Kidney epithelial cell (primary cell): ENCODE measurements around the gene SOX6. TPM values are rescaled to one million over a fixed set of nuclear protein-coding genes. Genes with fewer than 3 reads are reported as not detected.

Experiments used
- DNase-seq: peaks from one replicate; pipeline ENCODE4 v3.0.0-alpha.2; 2010; ENCODE audit warnings: low read depth
- H3K27me3 ChIP-seq: 2 replicates; pipeline ENCODE4 v1.6.0; 2011; ENCODE audit warnings: low read length; ENCODE audit not compliant: control insufficient read depth, insufficient read depth
- H3K36me3 ChIP-seq: 2 replicates; pipeline ENCODE4 v1.5.1; 2011; ENCODE audit warnings: low read length; ENCODE audit not compliant: control insufficient read depth, insufficient read depth
- H3K4me3 ChIP-seq: 2 replicates; pipeline ENCODE4 v1.5.1; 2011; ENCODE audit warnings: low read depth, mild to moderate bottlenecking, control low read depth, low read length
- CTCF ChIP-seq: IDR thresholded peaks from 2 replicates; pipeline ENCODE4 v1.5.1; 2011; ENCODE audit warnings: mild to moderate bottlenecking, moderate library complexity, low read length, control low read depth, inconsistent platforms; ENCODE audit not compliant: insufficient read depth, poor library complexity, severe bottlenecking
- total RNA-seq: library from RNA; depleted of rRNA; stranded (reverse); fragments of >200 nt; gene quantifications from 2 replicates; pipeline ENCODE4 v1.2.3, GENCODE V29; 2015

The SOX6 gene
- total RNA-seq, 1 donor from 2014 or later: 2.7 TPM

DNA sequence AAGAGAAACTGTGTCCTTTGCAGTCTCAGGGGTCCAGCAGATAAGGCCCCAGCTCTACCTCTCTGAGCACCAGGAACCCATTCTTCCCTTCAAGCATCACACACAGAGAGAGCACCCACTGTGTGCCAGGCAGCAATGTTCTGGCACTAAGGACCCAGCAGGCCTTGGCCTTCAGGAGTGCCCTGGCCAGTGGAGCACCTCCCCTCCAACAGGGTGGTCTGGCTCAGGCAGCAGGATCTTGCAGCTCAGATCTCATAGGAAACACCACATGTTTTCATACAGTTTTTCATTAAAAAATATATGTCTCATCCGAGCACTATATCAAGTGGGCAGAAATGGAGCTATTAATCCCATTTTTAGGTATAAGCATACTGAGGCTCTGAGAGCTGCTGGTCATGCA lies 410.6 kb downstream of the SOX6 start:
- Histone ChIP-seq H3K36me3 (no peaks in the 10 kb centered on the region), H3K4me3 (no peak overlapping the region), H3K27me3 (no peaks in the 10 kb centered on the region)
- no peak for DNase-seq
- TF ChIP-seq CTCF: no peak

GRCh38 chr11:15944460-15944859 lies 411.9 kb downstream of the SOX6 start:
- no peak overlapping the region for H3K4me3 ChIP-seq
- TF ChIP-seq CTCF: no peak
- no peaks in the 10 kb centered on the region for H3K27me3 ChIP-seq
- DNase-seq: no peak
- H3K36me3 ChIP-seq: no peaks in the 10 kb centered on the region

- no peak for DNase-seq
- Histone ChIP-seq H3K27me3 (no peaks in the 10 kb centered on the region), H3K36me3 (no peaks in the 10 kb centered on the region), H3K4me3 (no peak overlapping the region)
- TF ChIP-seq CTCF: no peak
These were observed 412.7 kb downstream of the SOX6 start for GRCh38 chr11:15943418-15944197.

- Histone ChIP-seq H3K36me3 (no peaks in the 10 kb centered on the region), H3K4me3 (no peak overlapping the region), H3K27me3 (no peaks in the 10 kb centered on the region)
- DNase-seq: no peak
- no peak for TF ChIP-seq CTCF
These were observed 413.4 kb downstream of the SOX6 start for GRCh38 chr11:15942936-15943335.

DNA sequence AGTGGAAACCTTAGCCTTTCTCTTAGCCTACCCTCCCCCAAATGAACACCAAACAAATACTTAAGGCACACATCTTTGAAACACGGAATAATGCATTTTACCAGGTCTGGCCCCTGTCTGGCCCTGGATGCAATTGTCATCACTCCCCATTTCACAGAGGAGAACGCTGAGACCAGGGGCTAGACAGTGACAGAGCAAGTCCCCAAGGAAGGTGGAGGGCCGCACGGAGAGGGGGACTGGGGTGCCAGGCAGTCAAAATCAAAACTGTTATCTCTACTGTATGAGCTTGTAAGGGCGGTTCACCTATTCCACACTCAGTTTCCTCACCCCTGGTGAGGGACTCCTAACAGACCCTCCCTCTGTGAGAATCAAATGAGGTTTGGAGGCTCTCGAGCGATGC lies 414.2 kb downstream of the SOX6 start:
- no peaks in the 10 kb centered on the region for H3K36me3 ChIP-seq
- no peak for TF ChIP-seq CTCF

More for the DNA sequence above, 414.2 kb downstream of the SOX6 start:
- Histone ChIP-seq H3K27me3 (no peaks in the 10 kb centered on the region), H3K4me3 (no peak overlapping the region)
- DNase-seq: no peak
